ENCODE data around the gene CDKN2C.
"Not testable (repeated sequence)": the region's sequence is repeated elsewhere in the genome, so short reads cannot be mapped to it uniquely, and the experiment has no call there.

CDKN2C gene

DNA sequence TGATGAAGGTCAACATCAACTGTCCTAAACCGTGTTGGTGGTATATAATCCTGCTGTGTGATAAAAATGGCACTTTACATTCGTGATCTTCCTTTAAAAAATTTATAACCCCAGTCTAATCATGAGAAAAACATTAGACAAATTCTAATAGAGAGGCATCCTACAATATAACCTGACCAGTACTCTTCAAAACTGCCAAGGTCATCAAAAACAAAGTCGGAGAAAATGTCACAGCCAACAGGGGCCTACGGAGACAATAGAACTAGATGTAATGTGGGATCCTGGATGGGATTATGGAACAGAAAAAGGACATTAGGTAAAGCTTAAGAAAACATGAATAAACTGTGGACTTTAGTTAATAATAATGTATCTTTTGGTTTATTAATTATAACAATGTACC, 25.0 kb downstream of the CDKN2C start:
- Histone ChIP-seq H3K27me3 (ENCODE audit: control insufficient read depth in 2 of 2, insufficient read depth in 2 of 2, low read length in 2 of 2) (no peaks in the 10 kb centered on the region), H3K27ac (ENCODE audit: low read depth in 2 of 2, low read length in 2 of 2) (no peak overlapping the region), H3K4me1 (ENCODE audit: control insufficient read depth in 2 of 2, insufficient read depth in 2 of 2, low read length in 2 of 2) (no peaks in the 10 kb centered on the region), H3K36me3 (ENCODE audit: control insufficient read depth in 2 of 2, insufficient read depth in 2 of 2, low read length in 2 of 2) (no peaks in the 10 kb centered on the region), H3K9ac (ENCODE audit: low read depth in 1 of 2, low read length in 2 of 2) (no peak overlapping the region), H3K4me3 (ENCODE audit: low read length in 2 of 2) (no peak overlapping the region), H3K9me3 (ENCODE audit: control insufficient read depth in 2 of 2, low read length in 2 of 2) (no peaks in the 10 kb centered on the region)

DNA sequence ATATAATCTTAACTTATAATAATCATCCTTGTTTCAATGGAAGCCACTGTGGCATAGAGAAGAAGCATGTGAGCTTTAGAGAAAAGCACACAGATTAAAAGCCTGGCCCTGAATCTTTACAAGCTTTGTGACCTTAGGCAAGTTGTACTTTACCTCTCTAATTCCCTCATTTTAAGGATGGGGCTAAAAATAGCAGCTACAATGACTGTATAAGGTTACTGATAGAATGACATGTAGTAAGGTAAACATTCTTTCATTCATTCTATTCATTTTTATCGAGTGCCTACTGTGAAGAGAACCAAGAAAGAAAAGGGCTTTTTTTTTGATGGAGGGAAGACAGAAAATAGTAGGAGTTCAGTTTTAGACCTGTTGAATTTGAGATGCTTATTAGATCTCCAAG, 25.6 kb downstream of the CDKN2C start:
- Histone ChIP-seq H3K27ac (ENCODE audit: low read depth in 2 of 2, low read length in 2 of 2) (no peak overlapping the region), H3K4me1 (ENCODE audit: control insufficient read depth in 2 of 2, insufficient read depth in 2 of 2, low read length in 2 of 2) (no peaks in the 10 kb centered on the region), H3K9me3 (ENCODE audit: control insufficient read depth in 2 of 2, low read length in 2 of 2) (no peaks in the 10 kb centered on the region), H3K9ac (ENCODE audit: low read depth in 1 of 2, low read length in 2 of 2) (no peak overlapping the region), H3K4me3 (ENCODE audit: low read length in 2 of 2) (no peak overlapping the region), H3K36me3 (ENCODE audit: control insufficient read depth in 2 of 2, insufficient read depth in 2 of 2, low read length in 2 of 2) (no peaks in the 10 kb centered on the region), H3K27me3 (ENCODE audit: control insufficient read depth in 2 of 2, insufficient read depth in 2 of 2, low read length in 2 of 2) (no peaks in the 10 kb centered on the region)

DNA sequence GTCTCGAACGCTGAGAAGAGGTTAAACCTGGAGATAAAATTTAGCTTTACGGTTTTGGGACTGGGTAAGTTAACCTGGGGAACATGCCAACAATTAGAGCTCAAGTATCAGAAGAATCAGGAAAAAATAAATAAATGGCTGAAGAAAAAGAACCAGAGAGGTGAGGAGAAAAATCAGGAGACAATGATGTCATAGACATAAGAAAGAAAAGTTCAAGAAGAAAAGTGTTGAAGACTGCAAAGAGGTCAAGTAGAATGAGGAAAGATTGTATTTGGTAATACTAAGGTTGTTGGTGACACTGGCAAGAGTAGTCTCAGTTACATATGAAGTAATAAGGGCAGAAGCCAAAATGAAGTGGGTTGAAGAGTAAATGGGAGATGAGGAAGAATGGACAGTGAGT, 26.0 kb downstream of the CDKN2C start:
- Histone ChIP-seq H3K4me1 (ENCODE audit: control insufficient read depth in 2 of 2, insufficient read depth in 2 of 2, low read length in 2 of 2) (no peaks in the 10 kb centered on the region), H3K36me3 (ENCODE audit: control insufficient read depth in 2 of 2, insufficient read depth in 2 of 2, low read length in 2 of 2) (no peaks in the 10 kb centered on the region), H3K9ac (ENCODE audit: low read depth in 1 of 2, low read length in 2 of 2) (no peak overlapping the region), H3K27me3 (ENCODE audit: control insufficient read depth in 2 of 2, insufficient read depth in 2 of 2, low read length in 2 of 2) (no peaks in the 10 kb centered on the region), H3K27ac (ENCODE audit: low read depth in 2 of 2, low read length in 2 of 2) (no peak overlapping the region), H3K4me3 (ENCODE audit: low read length in 2 of 2) (no peak overlapping the region), H3K9me3 (ENCODE audit: control insufficient read depth in 2 of 2, low read length in 2 of 2) (no peaks in the 10 kb centered on the region)

GRCh38 chr1:50999375-50999774, 29.3 kb downstream of the CDKN2C start:
- not testable (repeated sequence) for H3K27ac ChIP-seq (ENCODE audit: low read depth in 2 of 2, low read length in 2 of 2); H3K4me1 ChIP-seq (ENCODE audit: control insufficient read depth in 2 of 2, insufficient read depth in 2 of 2, low read length in 2 of 2); H3K36me3 ChIP-seq (ENCODE audit: control insufficient read depth in 2 of 2, insufficient read depth in 2 of 2, low read length in 2 of 2); H3K9me3 ChIP-seq (ENCODE audit: control insufficient read depth in 2 of 2, low read length in 2 of 2); H3K9ac ChIP-seq (ENCODE audit: low read depth in 1 of 2, low read length in 2 of 2); H3K4me3 ChIP-seq (ENCODE audit: low read length in 2 of 2); H3K27me3 ChIP-seq (ENCODE audit: control insufficient read depth in 2 of 2, insufficient read depth in 2 of 2, low read length in 2 of 2)

- Histone ChIP-seq H3K9me3 (ENCODE audit: control insufficient read depth in 2 of 2, low read length in 2 of 2) (no peaks in the 10 kb centered on the region), H3K4me3 (ENCODE audit: low read length in 2 of 2) (no peak overlapping the region), H3K9ac (ENCODE audit: low read depth in 1 of 2, low read length in 2 of 2) (no peak overlapping the region), H3K27me3 (ENCODE audit: control insufficient read depth in 2 of 2, insufficient read depth in 2 of 2, low read length in 2 of 2) (no peaks in the 10 kb centered on the region), H3K36me3 (ENCODE audit: control insufficient read depth in 2 of 2, insufficient read depth in 2 of 2, low read length in 2 of 2) (no peaks in the 10 kb centered on the region), H3K4me1 (ENCODE audit: control insufficient read depth in 2 of 2, insufficient read depth in 2 of 2, low read length in 2 of 2) (no peaks in the 10 kb centered on the region), H3K27ac (ENCODE audit: low read depth in 2 of 2, low read length in 2 of 2) (no peak overlapping the region)
Observed at GRCh38 chr1:51000160-51000559, 30.1 kb downstream of the CDKN2C start.

DNA sequence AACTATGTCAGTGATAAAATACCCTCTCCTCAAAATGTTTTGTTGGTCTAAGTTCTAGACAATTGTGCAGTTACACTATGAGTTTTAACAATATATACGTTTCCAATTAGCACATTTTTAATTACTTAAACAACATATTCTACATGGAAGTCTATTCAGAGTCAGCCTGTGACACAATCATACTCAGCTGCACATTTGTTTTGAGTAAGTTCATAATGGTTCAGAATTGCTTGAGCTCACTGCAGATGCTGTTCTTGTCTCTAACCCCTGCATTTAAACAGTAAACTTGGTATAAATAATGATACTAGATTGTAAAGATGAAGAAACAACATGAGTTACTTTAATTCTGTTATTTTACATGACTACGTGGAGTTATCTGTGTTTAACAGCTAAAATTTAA, 30.6 kb downstream of the CDKN2C start:
- Histone ChIP-seq H3K27ac (ENCODE audit: low read depth in 2 of 2, low read length in 2 of 2) (no peak overlapping the region), H3K9me3 (ENCODE audit: control insufficient read depth in 2 of 2, low read length in 2 of 2) (no peaks in the 10 kb centered on the region), H3K36me3 (ENCODE audit: control insufficient read depth in 2 of 2, insufficient read depth in 2 of 2, low read length in 2 of 2) (no peaks in the 10 kb centered on the region), H3K4me1 (ENCODE audit: control insufficient read depth in 2 of 2, insufficient read depth in 2 of 2, low read length in 2 of 2) (no peaks in the 10 kb centered on the region), H3K9ac (ENCODE audit: low read depth in 1 of 2, low read length in 2 of 2) (no peak overlapping the region), H3K4me3 (ENCODE audit: low read length in 2 of 2) (no peak overlapping the region), H3K27me3 (ENCODE audit: control insufficient read depth in 2 of 2, insufficient read depth in 2 of 2, low read length in 2 of 2) (no peaks in the 10 kb centered on the region)

- H3K9me3 ChIP-seq (ENCODE audit: control insufficient read depth in 2 of 2, low read length in 2 of 2): no peaks in the 10 kb centered on the region
- no peak overlapping the region for H3K9ac ChIP-seq (ENCODE audit: low read depth in 1 of 2, low read length in 2 of 2)
- no peaks in the 10 kb centered on the region for H3K36me3 ChIP-seq (ENCODE audit: control insufficient read depth in 2 of 2, insufficient read depth in 2 of 2, low read length in 2 of 2)
- no peaks in the 10 kb centered on the region for H3K4me1 ChIP-seq (ENCODE audit: control insufficient read depth in 2 of 2, insufficient read depth in 2 of 2, low read length in 2 of 2)
- H3K4me3 ChIP-seq (ENCODE audit: low read length in 2 of 2): no peak overlapping the region
- H3K27ac ChIP-seq (ENCODE audit: low read depth in 2 of 2, low read length in 2 of 2): no peak overlapping the region
- no peaks in the 10 kb centered on the region for H3K27me3 ChIP-seq (ENCODE audit: control insufficient read depth in 2 of 2, insufficient read depth in 2 of 2, low read length in 2 of 2)
Observed at GRCh38 chr1:51002516-51002915, 32.5 kb downstream of the CDKN2C start.

DNA sequence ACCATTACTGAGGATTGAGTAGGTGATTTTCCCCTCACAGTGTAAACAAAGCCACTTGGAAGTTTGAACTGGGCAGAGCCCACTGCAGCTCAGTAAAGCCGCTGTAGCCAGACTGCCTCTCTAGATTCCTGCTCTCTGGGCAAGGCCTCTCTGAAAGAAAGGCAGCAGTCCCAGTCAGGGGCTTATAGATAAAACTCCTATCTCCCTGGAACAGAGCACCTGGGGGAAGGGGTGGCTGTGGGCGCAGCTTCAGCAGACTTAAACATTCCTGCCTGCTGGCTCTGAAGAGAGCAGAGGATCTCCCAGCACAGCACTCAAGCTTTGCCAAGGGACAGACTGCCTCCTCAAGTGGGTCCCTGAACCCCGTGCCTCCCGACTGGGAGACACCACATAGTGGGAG, 35.5 kb downstream of the CDKN2C start:
- not testable (repeated sequence) for H3K27ac ChIP-seq (ENCODE audit: low read depth in 2 of 2, low read length in 2 of 2); H3K9me3 ChIP-seq (ENCODE audit: control insufficient read depth in 2 of 2, low read length in 2 of 2); H3K27me3 ChIP-seq (ENCODE audit: control insufficient read depth in 2 of 2, insufficient read depth in 2 of 2, low read length in 2 of 2); H3K9ac ChIP-seq (ENCODE audit: low read depth in 1 of 2, low read length in 2 of 2); H3K36me3 ChIP-seq (ENCODE audit: control insufficient read depth in 2 of 2, insufficient read depth in 2 of 2, low read length in 2 of 2); H3K4me1 ChIP-seq (ENCODE audit: control insufficient read depth in 2 of 2, insufficient read depth in 2 of 2, low read length in 2 of 2); H3K4me3 ChIP-seq (ENCODE audit: low read length in 2 of 2)

- no peak overlapping the region for H3K9ac ChIP-seq (ENCODE audit: low read depth in 1 of 2, low read length in 2 of 2)
- no peak overlapping the region for H3K4me3 ChIP-seq (ENCODE audit: low read length in 2 of 2)
- H3K36me3 ChIP-seq (ENCODE audit: control insufficient read depth in 2 of 2, insufficient read depth in 2 of 2, low read length in 2 of 2): no peaks in the 10 kb centered on the region
- H3K9me3 ChIP-seq (ENCODE audit: control insufficient read depth in 2 of 2, low read length in 2 of 2): no peaks in the 10 kb centered on the region
- no peak overlapping the region for H3K27ac ChIP-seq (ENCODE audit: low read depth in 2 of 2, low read length in 2 of 2)
- H3K27me3 ChIP-seq (ENCODE audit: control insufficient read depth in 2 of 2, insufficient read depth in 2 of 2, low read length in 2 of 2): no peaks in the 10 kb centered on the region
- no peaks in the 10 kb centered on the region for H3K4me1 ChIP-seq (ENCODE audit: control insufficient read depth in 2 of 2, insufficient read depth in 2 of 2, low read length in 2 of 2)
Observed at GRCh38 chr1:51009381-51009780, 39.3 kb downstream of the CDKN2C start.

DNA sequence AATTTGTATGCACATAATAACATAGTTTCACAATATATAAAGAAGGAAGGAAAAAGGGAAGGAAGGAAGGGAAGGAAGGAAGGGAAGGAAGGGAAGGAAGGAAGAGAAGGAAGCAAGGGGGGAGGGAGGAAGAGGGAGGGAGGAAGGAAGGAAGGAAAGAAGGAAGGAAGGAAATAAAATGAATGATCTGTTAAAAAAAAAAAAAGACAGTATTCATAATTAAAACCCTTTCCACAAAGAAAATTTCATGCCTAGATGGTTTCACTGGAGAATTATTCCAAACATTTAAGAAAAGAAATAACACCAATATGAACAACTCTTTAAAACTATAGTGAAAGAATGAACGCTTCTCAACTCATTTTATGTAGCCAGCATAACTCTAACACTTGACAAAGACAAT, 44.8 kb downstream of the CDKN2C start:
- H3K27ac ChIP-seq (ENCODE audit: low read depth in 2 of 2, low read length in 2 of 2): no peak overlapping the region
- no peaks in the 10 kb centered on the region for H3K9me3 ChIP-seq (ENCODE audit: control insufficient read depth in 2 of 2, low read length in 2 of 2)
- no peak overlapping the region for H3K9ac ChIP-seq (ENCODE audit: low read depth in 1 of 2, low read length in 2 of 2)
- H3K27me3 ChIP-seq (ENCODE audit: control insufficient read depth in 2 of 2, insufficient read depth in 2 of 2, low read length in 2 of 2): no peaks in the 10 kb centered on the region
- no peaks in the 10 kb centered on the region for H3K36me3 ChIP-seq (ENCODE audit: control insufficient read depth in 2 of 2, insufficient read depth in 2 of 2, low read length in 2 of 2)
- no peak overlapping the region for H3K4me3 ChIP-seq (ENCODE audit: low read length in 2 of 2)
- H3K4me1 ChIP-seq (ENCODE audit: control insufficient read depth in 2 of 2, insufficient read depth in 2 of 2, low read length in 2 of 2): no peaks in the 10 kb centered on the region

DNA sequence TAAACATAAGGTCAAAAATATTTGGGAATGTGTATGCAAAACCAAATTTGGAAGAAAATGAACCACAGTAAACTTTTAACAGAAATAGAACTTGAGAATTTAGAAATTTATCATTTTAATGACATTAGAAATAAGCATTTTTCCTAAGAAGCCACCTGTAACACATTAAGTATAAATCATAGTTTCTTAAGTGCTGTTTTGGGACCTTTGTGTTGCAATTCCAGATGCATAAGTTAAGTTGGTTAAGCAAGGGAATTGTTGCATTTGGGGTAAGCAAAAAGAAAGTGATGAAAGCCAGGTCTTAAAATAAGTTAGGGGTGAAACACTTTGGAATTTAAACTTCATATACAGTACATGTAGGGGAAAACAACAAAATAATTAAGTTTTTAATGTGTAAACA, 49.8 kb downstream of the CDKN2C start:
- no peaks in the 10 kb centered on the region for H3K27me3 ChIP-seq (ENCODE audit: control insufficient read depth in 2 of 2, insufficient read depth in 2 of 2, low read length in 2 of 2)
- no peak overlapping the region for H3K4me3 ChIP-seq (ENCODE audit: low read length in 2 of 2)
- no peaks in the 10 kb centered on the region for H3K9me3 ChIP-seq (ENCODE audit: control insufficient read depth in 2 of 2, low read length in 2 of 2)
- H3K4me1 ChIP-seq (ENCODE audit: control insufficient read depth in 2 of 2, insufficient read depth in 2 of 2, low read length in 2 of 2): no peaks in the 10 kb centered on the region
- no peaks in the 10 kb centered on the region for H3K36me3 ChIP-seq (ENCODE audit: control insufficient read depth in 2 of 2, insufficient read depth in 2 of 2, low read length in 2 of 2)
- no peak overlapping the region for H3K9ac ChIP-seq (ENCODE audit: low read depth in 1 of 2, low read length in 2 of 2)
- no peak overlapping the region for H3K27ac ChIP-seq (ENCODE audit: low read depth in 2 of 2, low read length in 2 of 2)
